Suppressor macrophage treated with lipopolysaccharide for 1 hour (primary cell): ENCODE results near the gene FUOM.
A peak's percentile ranks its signal among the peaks of the same experiment; 100 is the strongest.

Experiments
- DNase-seq, 3 donors: peaks; one replicate each; pipeline ENCODE4 v3.0.0-alpha.2; 2020 to 2022

FUOM gene

GRCh38 chr10:133349577-133350011 is 8.2 kb downstream of the FUOM start:
- DNase-seq: no peak

- DNase-seq: no peak
Measured at GRCh38 chr10:133349160-133349568, 8.7 kb downstream of the FUOM start.

- DNase-seq: no peak
Measured at GRCh38 chr10:133347710-133348517, 9.9 kb downstream of the FUOM start.

- DNase-seq: no peak
Measured at GRCh38 chr10:133346413-133346812, 11.4 kb downstream of the FUOM start.

GRCh38 chr10:133344236-133344635 is 13.6 kb downstream of the FUOM start:
- DNase-seq: no peak

- no peak for DNase-seq
Measured at GRCh38 chr10:133343558-133343957, 14.3 kb downstream of the FUOM start.

GRCh38 chr10:133342942-133343341 is 14.9 kb downstream of the FUOM start:
- no peak for DNase-seq

GRCh38 chr10:133341983-133342382 is 15.8 kb downstream of the FUOM start:
- DNase-seq: no peak

GRCh38 chr10:133339708-133340380 is 18.0 kb downstream of the FUOM start:
- no peak for DNase-seq

GRCh38 chr10:133338080-133339071 is 19.4 kb downstream of the FUOM start:
- DNase-seq: no peak

GRCh38 chr10:133337370-133337725 is 20.5 kb downstream of the FUOM start:
- no peak for DNase-seq

- DNase-seq: peak in 2 of 3 donors; percentile 20 to 33
Measured at GRCh38 chr10:133336577-133337369, 21.0 kb downstream of the FUOM start, which contains the start of gene CALY. CALY (minus strand) TSS chr10:133336896; CDS start chr10:133328989, 7,907 bp downstream.

GRCh38 chr10:133336118-133336576 is 21.7 kb downstream of the FUOM start:
- no peak for DNase-seq

- DNase-seq: peak; percentile 62 to 66 (median 66)
Measured at GRCh38 chr10:133335246-133336117, 22.3 kb downstream of the FUOM start.

- DNase-seq: no peak
Measured at GRCh38 chr10:133334503-133335245, 23.1 kb downstream of the FUOM start.

GRCh38 chr10:133332936-133333699 is 24.7 kb downstream of the FUOM start:
- no peak for DNase-seq

- peak; percentile 88 to 95 (median 92) for DNase-seq
Measured at GRCh38 chr10:133329491-133330202, 28.2 kb downstream of the FUOM start.
